D721Med (cell line): ENCODE results near the gene PRRT1B.

Experiments used
- DNase-seq: peaks from one replicate; pipeline ENCODE4 v3.0.0; 2011; ENCODE audit warnings: low spot score; ENCODE audit not compliant: insufficient read length
- FAIRE-seq: peaks from 2 replicates; lab custom pipeline; 2011; peaks lifted over from hg19 to GRCh38; lab: Jason Lieb, UNC
- CTCF ChIP-seq: IDR thresholded peaks from 2 replicates; pipeline ENCODE4 v1.5.1; 2012; ENCODE audit warnings: mild to moderate bottlenecking, control low read depth; ENCODE audit not compliant: insufficient read depth; ENCODE audit errors: missing control alignments

PRRT1B gene

GRCh38 chr9:131516100-131516499 is 29.2 kb upstream of the PRRT1B start:
- no peak for FAIRE-seq
- TF ChIP-seq CTCF, result no peak
- no peak for DNase-seq

- DNase-seq (no peak), FAIRE-seq (no peak)
- no peak for TF ChIP-seq CTCF
Observed at GRCh38 chr9:131516930-131517329, 28.4 kb upstream of the PRRT1B start.

GRCh38 chr9:131517761-131518190 is 27.5 kb upstream of the PRRT1B start:
- no peak for TF ChIP-seq CTCF
- DNase-seq (no peak), FAIRE-seq (no peak)

- no peak for TF ChIP-seq CTCF
- DNase-seq, result no peak
- FAIRE-seq, result no peak
Observed at GRCh38 chr9:131518553-131518952, 26.8 kb upstream of the PRRT1B start.

- DNase-seq (no peak), FAIRE-seq (no peak)
- no peak for TF ChIP-seq CTCF
Observed at GRCh38 chr9:131520503-131520902, 24.8 kb upstream of the PRRT1B start.

GRCh38 chr9:131521203-131521602 is 24.1 kb upstream of the PRRT1B start:
- FAIRE-seq, result no peak
- no peak for TF ChIP-seq CTCF
- DNase-seq, result no peak

- DNase-seq (no peak), FAIRE-seq (no peak)
- TF ChIP-seq CTCF, result no peak
Observed at GRCh38 chr9:131521822-131522221, 23.5 kb upstream of the PRRT1B start.
